Activated CD8-positive, alpha-beta memory T cell treated with anti-CD3 and anti-CD28 coated beads, Interleukin-2, amount 50 U/mL, for 48 hours (primary cell): ENCODE results near the gene PON2.

ENCODE experiments used
- DNase-seq: peaks from one replicate; pipeline ENCODE4 v3.0.0-alpha.2; 2020

The PON2 gene

GRCh38 chr7:95441042-95441823 is 6.4 kb upstream of the PON2 start:
- no peak for DNase-seq

- DNase-seq, result no peak
These were observed 5.7 kb upstream of the PON2 start for GRCh38 chr7:95440394-95441038.

GRCh38 chr7:95436407-95436806 is 1.6 kb upstream of the PON2 start:
- DNase-seq, result no peak

GRCh38 chr7:95435422-95435780 is 573 bp upstream of the PON2 start:
- no peak for DNase-seq

- no peak for DNase-seq
These were observed 774 bp downstream of the PON2 start for GRCh38 chr7:95433952-95434556.

GRCh38 chr7:95433129-95433528 is 1.7 kb downstream of the PON2 start:
- no peak for DNase-seq

GRCh38 chr7:95432606-95433005 is 2.2 kb downstream of the PON2 start:
- no peak for DNase-seq

GRCh38 chr7:95430864-95431263 is 4.0 kb downstream of the PON2 start:
- DNase-seq, result no peak

- DNase-seq, result no peak
These were observed 5.4 kb downstream of the PON2 start for GRCh38 chr7:95429241-95429990.

GRCh38 chr7:95427914-95428516 is 6.8 kb downstream of the PON2 start:
- no peak for DNase-seq

GRCh38 chr7:95427166-95427565 is 7.7 kb downstream of the PON2 start:
- no peak for DNase-seq

- DNase-seq, result no peak
These were observed 9.1 kb downstream of the PON2 start for GRCh38 chr7:95425694-95426093.

- DNase-seq, result no peak
These were observed 10.1 kb downstream of the PON2 start for GRCh38 chr7:95424716-95425115.

GRCh38 chr7:95421847-95422444 is 12.9 kb downstream of the PON2 start:
- DNase-seq, result no peak

- no peak for DNase-seq
These were observed 13.6 kb downstream of the PON2 start for GRCh38 chr7:95421000-95421846.

- no peak for DNase-seq
These were observed 22.8 kb downstream of the PON2 start for GRCh38 chr7:95412075-95412474.

GRCh38 chr7:95411666-95412065 is 23.2 kb downstream of the PON2 start:
- DNase-seq, result no peak

GRCh38 chr7:95411036-95411435 is 23.8 kb downstream of the PON2 start:
- no peak for DNase-seq

GRCh38 chr7:95407751-95408150 is 27.1 kb downstream of the PON2 start:
- DNase-seq, result no peak

GRCh38 chr7:95405800-95406199 is 29.0 kb downstream of the PON2 start:
- no peak for DNase-seq

- no peak for DNase-seq
These were observed 29.6 kb downstream of the PON2 start for GRCh38 chr7:95405208-95405607.
